ENCODE measurements around the gene GRIA3.

DNA sequence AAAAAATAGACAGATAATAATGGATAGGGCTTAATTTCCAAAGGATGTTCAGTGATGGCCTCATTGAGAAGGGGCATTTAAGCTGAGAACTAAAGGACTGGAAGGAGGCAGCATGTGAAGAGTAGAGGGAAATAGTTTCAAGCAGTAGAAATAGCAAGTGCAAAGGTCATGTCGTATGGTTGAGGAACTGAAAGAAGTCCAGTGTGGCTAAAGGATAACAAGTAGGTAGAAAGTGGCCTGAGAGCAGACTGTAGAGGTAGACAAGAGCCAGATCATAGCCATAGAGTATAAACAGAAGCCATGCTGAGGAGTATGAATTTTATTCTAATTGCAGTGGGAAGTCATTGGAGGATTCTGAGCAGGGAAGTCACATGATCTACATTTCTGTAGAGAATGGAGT lies 72.3 kb downstream of the GRIA3 start:
- TF ChIP-seq, protein P1, sequence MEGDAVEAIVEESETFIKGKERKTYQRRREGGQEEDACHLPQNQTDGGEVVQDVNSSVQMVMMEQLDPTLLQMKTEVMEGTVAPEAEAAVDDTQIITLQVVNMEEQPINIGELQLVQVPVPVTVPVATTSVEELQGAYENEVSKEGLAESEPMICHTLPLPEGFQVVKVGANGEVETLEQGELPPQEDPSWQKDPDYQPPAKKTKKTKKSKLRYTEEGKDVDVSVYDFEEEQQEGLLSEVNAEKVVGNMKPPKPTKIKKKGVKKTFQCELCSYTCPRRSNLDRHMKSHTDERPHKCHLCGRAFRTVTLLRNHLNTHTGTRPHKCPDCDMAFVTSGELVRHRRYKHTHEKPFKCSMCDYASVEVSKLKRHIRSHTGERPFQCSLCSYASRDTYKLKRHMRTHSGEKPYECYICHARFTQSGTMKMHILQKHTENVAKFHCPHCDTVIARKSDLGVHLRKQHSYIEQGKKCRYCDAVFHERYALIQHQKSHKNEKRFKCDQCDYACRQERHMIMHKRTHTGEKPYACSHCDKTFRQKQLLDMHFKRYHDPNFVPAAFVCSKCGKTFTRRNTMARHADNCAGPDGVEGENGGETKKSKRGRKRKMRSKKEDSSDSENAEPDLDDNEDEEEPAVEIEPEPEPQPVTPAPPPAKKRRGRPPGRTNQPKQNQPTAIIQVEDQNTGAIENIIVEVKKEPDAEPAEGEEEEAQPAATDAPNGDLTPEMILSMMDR (IDR thresholded peaks at IDR 0.05 in 2 of 3, conservative IDR thresholded peaks at IDR 0.05 in 1 of 3; ENCODE audit: borderline replicate concordance in 1 of 3, insufficient read depth in 1 of 3, low read depth in 2 of 3, low read length in 2 of 3), result no peak
- TF ChIP-seq SP1 (IDR thresholded peaks at IDR 0.05; ENCODE audit: low read depth) (no peak), SIN3A (IDR thresholded peaks at IDR 0.05; ENCODE audit: low read depth) (no peak), MAX (IDR thresholded peaks at IDR 0.05) (no peak)
- TF ChIP-seq, protein P2, sequence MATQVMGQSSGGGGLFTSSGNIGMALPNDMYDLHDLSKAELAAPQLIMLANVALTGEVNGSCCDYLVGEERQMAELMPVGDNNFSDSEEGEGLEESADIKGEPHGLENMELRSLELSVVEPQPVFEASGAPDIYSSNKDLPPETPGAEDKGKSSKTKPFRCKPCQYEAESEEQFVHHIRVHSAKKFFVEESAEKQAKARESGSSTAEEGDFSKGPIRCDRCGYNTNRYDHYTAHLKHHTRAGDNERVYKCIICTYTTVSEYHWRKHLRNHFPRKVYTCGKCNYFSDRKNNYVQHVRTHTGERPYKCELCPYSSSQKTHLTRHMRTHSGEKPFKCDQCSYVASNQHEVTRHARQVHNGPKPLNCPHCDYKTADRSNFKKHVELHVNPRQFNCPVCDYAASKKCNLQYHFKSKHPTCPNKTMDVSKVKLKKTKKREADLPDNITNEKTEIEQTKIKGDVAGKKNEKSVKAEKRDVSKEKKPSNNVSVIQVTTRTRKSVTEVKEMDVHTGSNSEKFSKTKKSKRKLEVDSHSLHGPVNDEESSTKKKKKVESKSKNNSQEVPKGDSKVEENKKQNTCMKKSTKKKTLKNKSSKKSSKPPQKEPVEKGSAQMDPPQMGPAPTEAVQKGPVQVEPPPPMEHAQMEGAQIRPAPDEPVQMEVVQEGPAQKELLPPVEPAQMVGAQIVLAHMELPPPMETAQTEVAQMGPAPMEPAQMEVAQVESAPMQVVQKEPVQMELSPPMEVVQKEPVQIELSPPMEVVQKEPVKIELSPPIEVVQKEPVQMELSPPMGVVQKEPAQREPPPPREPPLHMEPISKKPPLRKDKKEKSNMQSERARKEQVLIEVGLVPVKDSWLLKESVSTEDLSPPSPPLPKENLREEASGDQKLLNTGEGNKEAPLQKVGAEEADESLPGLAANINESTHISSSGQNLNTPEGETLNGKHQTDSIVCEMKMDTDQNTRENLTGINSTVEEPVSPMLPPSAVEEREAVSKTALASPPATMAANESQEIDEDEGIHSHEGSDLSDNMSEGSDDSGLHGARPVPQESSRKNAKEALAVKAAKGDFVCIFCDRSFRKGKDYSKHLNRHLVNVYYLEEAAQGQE (IDR thresholded peaks at IDR 0.05; ENCODE audit: low read depth), result no peak
